ENCODE results near the gene FRS2.

GRCh38 chr12:69481133-69481532 lies 10.9 kb downstream of the FRS2 start:
- TF ChIP-seq GATA2 (IDR thresholded peaks at IDR 0.05; ENCODE audit: low read depth, low read length) (no peak), GATA3 (IDR thresholded peaks at IDR 0.05; ENCODE audit: low read depth, low read length) (no peak)
